ENCODE results near the gene ISLR. TPM values are rescaled to one million over a fixed set of nuclear protein-coding genes. Genes with fewer than 3 reads are reported as not detected.

ISLR gene
- 10 to 100 TPM; 51.9 to 59.9 TPM for total RNA-seq

- Histone ChIP-seq H3K9me3 (no peaks in the 10 kb centered on the region), H3K36me3 (no peaks in the 10 kb centered on the region), H3K4me1 (peaks cover 0 to 78% of the 10 kb centered on the region in 2 donors), H3K4me3 (peak within 1 kb of the TSS; percentile 28 to 38), H3K27ac (peak within 1 kb of the TSS; percentile 78 to 84), H3K27me3 (no peaks in the 10 kb centered on the region)
- DNase-seq (ENCODE audit: low spot score), result no peak
- no peak for TF ChIP-seq CTCF (IDR thresholded peaks at IDR 0.05)
Measured at GRCh38 chr15:74173380-74174218, at the start of gene ISLR. ISLR (plus strand) TSS chr15:74173710; CDS start chr15:74174859, 1,149 bp downstream.

GRCh38 chr15:74124196-74124595, 49.3 kb upstream of the ISLR start:
- Histone ChIP-seq H3K9me3 (no peaks in the 10 kb centered on the region), H3K36me3 (no peaks in the 10 kb centered on the region), H3K27ac (no peak overlapping the region), H3K4me3 (no peak overlapping the region), H3K4me1 (peaks cover 0 to 15% of the 10 kb centered on the region in 2 donors), H3K27me3 (peaks cover 4 to 12% of the 10 kb centered on the region in 2 donors)
- no peak for DNase-seq (ENCODE audit: low spot score)
- no peak for TF ChIP-seq CTCF (IDR thresholded peaks at IDR 0.05)

- Histone ChIP-seq H3K9me3 (no peaks in the 10 kb centered on the region), H3K36me3 (no peaks in the 10 kb centered on the region), H3K27ac (no peak overlapping the region), H3K4me1 (peaks cover 0 to 21% of the 10 kb centered on the region in 2 donors), H3K27me3 (peaks cover 4 to 18% of the 10 kb centered on the region in 2 donors), H3K4me3 (no peak overlapping the region)
- no peak for DNase-seq (ENCODE audit: low spot score)
- TF ChIP-seq CTCF (IDR thresholded peaks at IDR 0.05), result no peak
Measured at GRCh38 chr15:74124759-74125158, 48.8 kb upstream of the ISLR start.

GRCh38 chr15:74127255-74127953, 46.1 kb upstream of the ISLR start:
- Histone ChIP-seq H3K27me3 (peaks cover 7 to 31% of the 10 kb centered on the region in 2 donors), H3K4me1 (peaks cover 0 to 35% of the 10 kb centered on the region in 2 donors), H3K9me3 (no peaks in the 10 kb centered on the region), H3K4me3 (peak overlapping the region; percentile 36 to 50), H3K27ac (peak overlapping the region in 1 of 2 donors; percentile 52), H3K36me3 (no peaks in the 10 kb centered on the region)
- DNase-seq (ENCODE audit: low spot score), result peak; percentile 93
- peak; percentile 99 to 100 for TF ChIP-seq CTCF (IDR thresholded peaks at IDR 0.05)

GRCh38 chr15:74127954-74128784, 45.3 kb upstream of the ISLR start:
- H3K36me3 ChIP-seq, result no peaks in the 10 kb centered on the region
- TF ChIP-seq CTCF (IDR thresholded peaks at IDR 0.05), result peak in 1 of 2 donors; percentile 2
- H3K27me3 ChIP-seq, result peaks cover 7 to 31% of the 10 kb centered on the region in 2 donors
- H3K27ac ChIP-seq, result peak overlapping the region; percentile 37 to 52
- peak overlapping the region; percentile 36 to 50 for H3K4me3 ChIP-seq
- H3K9me3 ChIP-seq, result no peaks in the 10 kb centered on the region
- no peak for DNase-seq (ENCODE audit: low spot score)
- peaks cover 0 to 43% of the 10 kb centered on the region in 2 donors for H3K4me1 ChIP-seq

Measured in right atrium auricular region (tissue), 2 donors.